IPS-20b (cell line): ENCODE measurements around the gene CHID1.

Source experiments
- H3K27ac ChIP-seq: one replicate; pipeline ENCODE4 v1.5.1; 2013; ENCODE audit warnings: low read length
- H3K27me3 ChIP-seq: 2 replicates; pipeline ENCODE4 v1.6.1; 2013; ENCODE audit warnings: mild to moderate bottlenecking, low read length, inconsistent platforms; ENCODE audit not compliant: insufficient read depth
- H3K36me3 ChIP-seq: 2 replicates; pipeline ENCODE4 v1.6.1; 2013; ENCODE audit warnings: low read depth, mild to moderate bottlenecking, inconsistent platforms, low read length, moderate library complexity; ENCODE audit not compliant: insufficient read depth
- H3K4me1 ChIP-seq: 2 replicates; pipeline ENCODE4 v1.6.1; 2013; ENCODE audit warnings: mild to moderate bottlenecking, control low read depth, inconsistent platforms, low read length, moderate library complexity; ENCODE audit not compliant: insufficient read depth
- H3K4me3 ChIP-seq: 2 replicates; pipeline ENCODE4 v1.5.1; 2013; ENCODE audit warnings: mild to moderate bottlenecking, low read length, inconsistent platforms
- H3K9ac ChIP-seq: 2 replicates; pipeline ENCODE4 v1.6.1; 2013; ENCODE audit warnings: low read depth, mild to moderate bottlenecking, inconsistent platforms, low read length, moderate library complexity
- H3K9me3 ChIP-seq: 2 replicates; pipeline ENCODE4 v1.6.1; 2013; ENCODE audit warnings: mild to moderate bottlenecking, low read depth, low read length, inconsistent platforms; ENCODE audit not compliant: insufficient read depth

Gene CHID1

DNA sequence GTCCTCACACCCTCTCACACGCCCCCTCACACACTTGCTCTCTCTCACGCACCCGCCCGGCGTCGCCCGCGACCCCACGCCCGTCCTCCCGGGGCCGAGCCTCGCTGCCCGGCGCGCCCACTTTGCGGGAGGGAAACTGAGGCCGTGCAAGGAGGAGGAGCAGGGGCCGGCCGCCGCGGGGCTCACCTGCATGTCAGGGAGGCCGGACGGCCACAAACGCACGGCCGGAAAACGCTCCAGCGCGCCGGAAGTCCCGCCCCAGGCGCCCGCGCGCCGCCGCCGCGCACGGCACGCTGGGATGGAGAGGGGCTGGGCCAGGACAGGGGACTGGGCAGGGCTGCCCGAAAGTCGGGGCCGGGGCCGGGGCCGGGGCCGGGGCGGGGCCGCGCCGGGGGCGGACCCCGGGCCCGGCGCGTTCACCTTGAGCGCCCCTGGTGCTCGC, at the start of gene CHID1:
Gene CHID1 (minus strand): TSS at position 222 of the 442 bp plus-strand sequence. CDS start 5,994 bp downstream, outside the sequence.
- Histone ChIP-seq H3K27ac (peak within 1 kb of the TSS; percentile 77), H3K4me3 (peak within 1 kb of the TSS; percentile 86), H3K9me3 (no peaks in the 10 kb centered on the region), H3K9ac (peak within 1 kb of the TSS; percentile 89), H3K27me3 (no peaks in the 10 kb centered on the region), H3K4me1 (peaks cover 6% of the 10 kb centered on the region; the same call in 1 of the 2 replicates), H3K36me3 (0 out of 2 replicates have a peak, but pooled peaks cover 5% of the 10 kb centered on the region)

DNA sequence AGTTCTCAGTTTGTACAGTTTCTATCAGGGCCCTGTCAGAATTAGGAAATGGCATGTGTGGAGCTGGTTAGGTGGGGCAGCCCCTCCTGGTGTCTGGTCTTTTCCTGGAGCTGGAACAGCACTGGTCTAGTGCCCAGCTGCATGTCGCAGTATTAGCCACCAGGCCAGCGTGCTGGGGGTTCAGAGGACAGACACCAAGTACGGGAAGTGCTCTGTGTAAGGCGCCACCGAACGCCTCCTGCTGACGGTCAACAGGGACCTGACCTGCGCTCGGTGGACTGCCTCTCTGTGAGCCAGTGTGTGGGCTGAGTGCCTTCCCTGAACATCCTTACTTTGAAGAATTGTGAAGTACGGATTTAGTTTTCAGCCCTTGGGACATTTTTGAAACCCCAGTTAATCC, 49.0 kb upstream of the CHID1 start:
- Histone ChIP-seq H3K9ac (no peak overlapping the region), H3K27ac (no peak overlapping the region), H3K27me3 (no peaks in the 10 kb centered on the region), H3K36me3 (peaks cover 45% of the 10 kb centered on the region), H3K9me3 (peaks cover 17% of the 10 kb centered on the region), H3K4me1 (peaks cover 5% of the 10 kb centered on the region; the same call in 1 of the 2 replicates), H3K4me3 (no peak overlapping the region)

DNA sequence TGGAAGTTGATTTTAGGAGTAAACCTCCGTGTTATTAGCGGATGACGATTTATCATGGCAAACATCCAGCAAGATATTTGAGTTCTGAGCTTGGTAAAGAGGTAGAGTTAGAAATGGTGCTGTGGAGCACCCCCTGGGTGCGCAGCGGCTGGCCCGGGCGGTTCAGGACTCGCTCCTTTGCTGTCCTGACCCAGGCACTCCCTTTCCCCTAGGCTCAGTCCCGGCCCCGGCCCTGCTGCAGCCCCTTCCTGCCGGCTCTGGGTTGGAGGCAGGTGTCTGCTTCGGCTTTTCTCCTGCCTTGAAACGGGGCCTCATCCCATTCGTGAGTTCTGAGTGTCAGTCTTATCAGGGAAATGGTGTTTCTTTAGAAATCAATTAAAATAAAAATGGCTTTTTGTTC, 48.4 kb upstream of the CHID1 start:
- no peaks in the 10 kb centered on the region for H3K27me3 ChIP-seq
- H3K9ac ChIP-seq = no peak overlapping the region
- H3K9me3 ChIP-seq = peaks cover 11% of the 10 kb centered on the region
- peaks cover 39% of the 10 kb centered on the region for H3K36me3 ChIP-seq
- H3K27ac ChIP-seq = no peak overlapping the region
- H3K4me3 ChIP-seq = no peak overlapping the region
- peaks cover 5% of the 10 kb centered on the region; the same call in 1 of the 2 replicates for H3K4me1 ChIP-seq

DNA sequence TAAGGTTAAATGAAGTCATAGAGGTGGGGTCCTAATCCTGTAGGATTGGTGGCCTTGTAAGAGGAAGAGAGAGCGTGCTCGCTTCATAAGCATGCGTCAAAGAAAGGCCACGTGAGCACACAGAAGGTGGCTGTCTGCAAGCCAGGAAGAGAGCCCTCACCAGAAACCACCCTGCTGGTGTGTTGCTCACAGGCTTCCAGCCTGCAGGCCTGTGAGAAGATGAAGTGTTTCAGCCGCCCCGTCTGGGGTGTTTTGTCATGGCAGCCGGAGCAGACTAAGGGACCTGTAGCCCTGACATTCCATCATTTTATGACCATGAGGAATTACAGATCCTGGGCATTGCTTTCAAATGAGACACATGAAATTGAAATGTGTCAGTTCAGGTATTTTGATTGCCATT, 47.5 kb upstream of the CHID1 start:
- no peak overlapping the region for H3K27ac ChIP-seq
- peaks cover 5% of the 10 kb centered on the region; the same call in 1 of the 2 replicates for H3K4me1 ChIP-seq
- H3K9me3 ChIP-seq = 0 out of 2 replicates have a peak, but pooled peaks cover 1% of the 10 kb centered on the region
- H3K9ac ChIP-seq = no peak overlapping the region
- H3K27me3 ChIP-seq = no peaks in the 10 kb centered on the region
- peaks cover 30% of the 10 kb centered on the region for H3K36me3 ChIP-seq
- no peak overlapping the region for H3K4me3 ChIP-seq

DNA sequence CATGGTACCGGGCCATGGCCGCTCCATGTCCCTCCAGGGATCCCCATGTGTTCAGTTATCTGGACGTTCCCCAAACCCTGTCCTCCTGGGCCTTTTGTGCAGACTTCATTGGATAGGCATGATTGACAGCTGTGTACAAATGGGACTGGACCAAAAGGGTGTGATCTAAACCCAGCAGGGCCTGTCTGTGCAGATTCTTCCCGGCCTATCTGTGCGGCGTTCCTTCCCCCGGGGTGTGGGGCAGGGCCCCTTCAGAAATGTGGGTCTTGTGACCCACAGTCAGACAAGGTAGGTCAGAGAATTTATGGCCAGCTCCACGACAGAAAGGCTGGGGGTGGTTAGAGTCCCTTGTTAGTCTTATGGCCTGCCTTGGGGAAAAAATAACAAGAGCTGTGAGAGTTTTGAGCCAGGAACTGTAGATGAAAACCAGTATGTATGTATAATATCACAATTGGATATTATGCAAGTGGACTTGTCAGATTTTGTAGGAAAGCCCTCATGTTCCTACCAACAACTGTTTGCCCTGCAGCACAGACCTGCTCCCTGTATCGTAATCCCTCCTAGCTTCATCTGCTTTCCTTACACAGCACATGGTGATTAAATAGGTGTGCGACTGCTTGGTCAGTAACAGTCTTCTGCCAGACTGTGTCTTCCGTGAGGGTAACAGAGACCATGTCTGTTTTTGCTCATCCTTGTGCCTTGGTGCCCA, 46.8 kb upstream of the CHID1 start:
- Histone ChIP-seq H3K4me3 (no peak overlapping the region), H3K36me3 (peaks cover 29% of the 10 kb centered on the region), H3K9me3 (no peaks in the 10 kb centered on the region), H3K27ac (no peak overlapping the region), H3K9ac (no peak overlapping the region), H3K4me1 (peaks cover 5% of the 10 kb centered on the region; the same call in 1 of the 2 replicates), H3K27me3 (no peaks in the 10 kb centered on the region)

DNA sequence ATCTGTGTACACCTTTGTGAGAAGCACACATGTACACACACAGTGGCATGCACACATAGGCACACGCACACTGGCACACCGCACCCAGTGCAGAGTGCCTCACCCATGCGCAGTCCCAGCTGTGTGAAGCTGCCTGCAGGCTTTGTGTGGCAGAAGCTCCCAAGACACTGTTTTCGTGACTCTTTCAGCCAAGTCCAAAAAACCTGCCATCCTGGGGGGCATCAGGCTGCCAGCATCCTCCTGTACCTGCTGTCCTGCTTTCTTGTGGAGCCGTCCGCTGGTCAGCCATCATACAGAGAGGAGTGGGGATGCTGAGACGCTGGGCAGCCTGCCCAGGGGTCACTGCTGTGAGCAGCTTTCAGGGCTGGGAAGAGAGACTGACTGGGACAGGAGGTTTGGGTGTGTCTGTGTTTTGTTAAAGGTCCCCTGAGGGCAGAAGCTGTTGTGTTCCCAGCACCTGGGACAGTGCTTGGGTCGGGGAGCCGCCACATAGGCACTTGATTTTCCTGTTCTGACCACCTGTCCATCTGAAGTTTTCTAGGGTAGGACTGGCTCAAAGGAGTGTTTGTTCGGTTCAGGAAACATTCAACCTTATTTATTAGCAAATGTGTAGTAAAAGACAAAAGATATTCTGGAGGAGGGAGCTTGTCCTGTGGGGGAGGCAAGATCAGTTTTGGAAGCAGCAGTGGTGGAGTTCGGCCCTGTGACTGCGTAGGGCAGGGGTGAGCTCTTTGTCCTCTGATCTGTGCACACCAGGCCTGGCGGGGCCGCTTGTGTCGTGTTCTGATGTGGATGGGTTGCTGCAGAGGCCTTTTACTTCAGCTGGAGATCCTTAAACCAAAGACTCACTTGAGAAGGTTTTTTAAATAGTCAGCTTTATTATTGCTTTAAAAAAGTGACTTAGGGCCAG, 44.8 kb upstream of the CHID1 start:
- Histone ChIP-seq H3K4me1 (peaks cover 9% of the 10 kb centered on the region; the same call in 1 of the 2 replicates), H3K9me3 (no peaks in the 10 kb centered on the region), H3K4me3 (no peak overlapping the region), H3K36me3 (peaks cover 12% of the 10 kb centered on the region), H3K9ac (no peak overlapping the region), H3K27ac (no peak overlapping the region), H3K27me3 (no peaks in the 10 kb centered on the region)

DNA sequence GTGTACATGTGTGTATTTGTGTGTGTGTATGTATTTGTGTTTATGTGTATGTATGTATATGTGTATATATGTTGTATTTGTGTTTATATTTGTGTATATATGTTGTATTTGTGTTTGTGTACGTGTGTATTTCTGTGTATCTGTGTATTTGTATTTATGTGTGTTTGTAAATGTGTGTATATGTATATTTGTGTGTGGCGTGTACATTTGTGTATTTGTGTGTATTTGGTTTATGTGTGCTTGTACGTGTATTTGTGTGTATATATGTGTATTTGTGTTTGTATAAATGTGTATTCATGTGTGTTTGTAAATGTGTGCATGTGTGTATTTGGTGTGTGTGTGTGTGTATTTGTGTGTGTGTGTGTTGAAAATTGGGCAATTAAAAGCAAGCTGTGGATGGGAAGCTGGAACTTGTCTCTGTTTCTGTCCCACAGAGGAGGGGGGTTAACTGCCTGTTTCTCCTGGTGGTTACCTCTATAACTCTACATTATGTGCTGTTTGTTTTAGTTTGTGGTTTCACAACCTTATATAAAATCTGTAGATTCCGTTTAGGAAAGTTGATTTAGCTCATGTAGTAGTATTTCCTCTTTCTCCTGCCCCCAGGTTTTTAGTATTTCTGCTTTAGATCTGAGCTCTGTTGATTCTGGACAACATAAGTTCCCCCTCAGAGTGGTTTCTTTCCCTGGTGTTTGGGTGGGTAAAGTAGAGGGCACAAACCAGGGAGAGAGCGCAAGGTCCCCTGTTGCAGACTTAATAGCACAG, 44.0 kb upstream of the CHID1 start:
- no peak overlapping the region for H3K27ac ChIP-seq
- H3K9me3 ChIP-seq = no peaks in the 10 kb centered on the region
- H3K4me1 ChIP-seq = peaks cover 13% of the 10 kb centered on the region; the same call in 1 of the 2 replicates
- H3K36me3 ChIP-seq = peaks cover 3% of the 10 kb centered on the region
- no peak overlapping the region for H3K9ac ChIP-seq
- no peaks in the 10 kb centered on the region for H3K27me3 ChIP-seq
- H3K4me3 ChIP-seq = no peak overlapping the region

DNA sequence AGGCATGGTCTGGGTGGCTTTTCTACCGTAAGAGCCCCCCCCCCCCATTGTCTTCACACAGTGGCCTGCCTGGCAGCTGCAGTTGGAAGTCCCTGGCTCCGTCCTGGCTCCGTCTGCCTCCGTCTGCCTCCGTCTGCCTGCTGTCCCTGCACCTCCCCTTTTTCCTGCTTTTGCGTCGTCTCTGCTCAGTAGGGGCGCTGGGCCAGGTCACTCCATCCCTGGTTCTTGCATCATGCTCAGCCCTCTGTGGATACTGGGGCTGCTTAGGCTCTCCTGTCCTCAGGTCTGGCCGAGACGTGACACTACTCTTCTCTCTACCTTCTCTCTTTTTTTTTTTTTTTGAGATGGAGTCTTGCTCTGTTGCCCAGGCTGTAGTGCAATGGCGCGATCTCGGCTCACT, 42.9 kb upstream of the CHID1 start:
- no peak overlapping the region for H3K4me3 ChIP-seq
- H3K4me1 ChIP-seq = peaks cover 10% of the 10 kb centered on the region; the same call in 1 of the 2 replicates
- no peaks in the 10 kb centered on the region for H3K9me3 ChIP-seq
- H3K9ac ChIP-seq = no peak overlapping the region
- no peaks in the 10 kb centered on the region for H3K36me3 ChIP-seq
- no peak overlapping the region for H3K27ac ChIP-seq
- no peaks in the 10 kb centered on the region for H3K27me3 ChIP-seq

DNA sequence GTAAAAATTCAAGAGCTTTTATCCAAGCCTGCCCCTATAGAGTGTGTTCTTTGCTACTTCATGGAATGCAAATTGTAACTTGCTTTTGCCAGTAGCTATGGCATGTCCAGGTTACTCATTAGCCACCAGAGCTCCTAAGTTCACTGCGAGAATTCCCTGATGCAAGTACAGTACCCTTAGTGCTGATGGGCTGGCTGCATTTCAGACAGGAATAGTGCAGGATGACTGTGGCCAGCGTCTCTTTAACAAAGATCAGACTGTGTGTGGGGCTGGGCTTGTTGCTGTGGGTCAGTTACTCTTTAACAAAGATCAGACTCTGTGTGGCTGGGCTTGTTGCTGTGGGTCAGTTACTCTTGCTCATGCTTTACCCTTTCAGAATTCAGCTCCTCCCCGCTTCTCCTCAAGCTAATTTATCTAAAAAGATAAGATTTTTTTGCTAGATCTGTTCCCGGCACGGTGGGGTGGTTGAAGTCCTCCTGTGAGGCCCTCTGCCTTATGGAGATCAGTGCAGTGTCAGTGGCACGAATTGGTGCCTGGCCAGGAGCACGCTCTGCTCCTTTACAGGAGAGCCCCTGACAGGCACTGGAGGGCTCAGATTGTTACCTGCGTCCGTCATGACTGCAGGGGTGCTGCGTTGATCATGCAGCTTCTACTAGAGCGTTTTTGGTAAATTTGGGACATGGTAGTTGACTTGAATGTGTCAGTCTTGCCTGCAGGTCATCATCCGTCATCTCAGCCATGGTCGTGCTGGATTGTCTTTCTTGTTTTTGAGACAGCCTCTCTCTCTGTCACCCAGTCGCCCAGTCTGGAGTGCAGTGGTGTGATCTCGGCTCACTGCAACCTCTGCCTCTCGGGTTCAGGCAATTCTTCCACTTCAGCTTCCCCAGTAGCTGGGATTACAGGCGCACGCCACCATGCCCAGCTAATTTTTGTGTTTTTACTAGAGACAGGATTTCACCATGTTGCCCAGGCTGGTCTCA, 42.1 kb upstream of the CHID1 start:
- Histone ChIP-seq H3K36me3 (peaks cover 6% of the 10 kb centered on the region; the same call in 1 of the 2 replicates), H3K27me3 (no peaks in the 10 kb centered on the region), H3K9me3 (no peaks in the 10 kb centered on the region), H3K27ac (no peak overlapping the region), H3K4me1 (peaks cover 10% of the 10 kb centered on the region; the same call in 1 of the 2 replicates), H3K4me3 (no peak overlapping the region), H3K9ac (no peak overlapping the region; the same call in 1 of the 2 replicates)

DNA sequence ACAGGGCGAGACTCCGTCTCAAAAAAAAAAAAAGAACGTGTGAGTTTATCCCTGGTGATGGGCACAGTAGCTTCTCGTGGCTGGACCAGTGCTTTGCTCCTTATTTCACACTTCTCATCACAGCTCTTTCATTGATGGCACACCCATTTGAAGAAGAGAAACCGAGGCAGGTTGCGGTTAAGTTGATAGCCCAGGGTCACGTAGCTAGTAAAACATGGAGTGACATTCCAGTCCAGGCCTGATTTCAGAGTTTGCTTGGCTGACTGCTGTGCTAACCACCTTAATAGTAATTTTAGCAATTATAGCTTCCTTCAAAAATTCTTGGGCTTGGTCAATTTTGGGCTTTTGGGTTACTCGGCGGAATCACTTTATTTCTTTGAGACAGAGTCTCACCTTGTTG, 40.9 kb upstream of the CHID1 start:
- H3K9ac ChIP-seq = no peak overlapping the region
- no peak overlapping the region for H3K27ac ChIP-seq
- H3K4me3 ChIP-seq = no peak overlapping the region
- no peaks in the 10 kb centered on the region for H3K9me3 ChIP-seq
- H3K36me3 ChIP-seq = peaks cover 8% of the 10 kb centered on the region; the same call in 1 of the 2 replicates
- H3K4me1 ChIP-seq = peaks cover 10% of the 10 kb centered on the region; the same call in 1 of the 2 replicates
- H3K27me3 ChIP-seq = no peaks in the 10 kb centered on the region
